Immature natural killer cell (primary cell): ENCODE measurements around the gene ZNF280C. TPM values are rescaled to one million over a fixed set of nuclear protein-coding genes. Genes with fewer than 3 reads are reported as not detected.

Experiments
- DNase-seq, 3 donors: peaks; one replicate each; pipeline ENCODE4 v3.0.0; 2022; ENCODE audit warnings: mixed read lengths in 1 of 3
- H3K27ac Mint-ChIP-seq, 6 donors: one replicate each; pipeline ENCODE4 v1.8.0; 2020; ENCODE audit warnings: mixed read lengths in 6 of 6, mild to moderate bottlenecking in 5 of 6, inconsistent platforms in 4 of 6, moderate library complexity in 3 of 6
- H3K27me3 Mint-ChIP-seq, 3 donors: one replicate each; pipeline ENCODE4 v1.8.0; 2020 to 2021; ENCODE audit warnings: low read depth in 3 of 3, mild to moderate bottlenecking in 3 of 3, mixed read lengths in 3 of 3, moderate library complexity in 3 of 3, inconsistent platforms in 1 of 3
- H3K36me3 Mint-ChIP-seq, 3 donors: one replicate each; pipeline ENCODE4 v1.8.0; 2020; ENCODE audit warnings: mixed read lengths in 3 of 3, inconsistent platforms in 2 of 3, mild to moderate bottlenecking in 2 of 3
- H3K4me1 Mint-ChIP-seq, 2 donors: one replicate each; pipeline ENCODE4 v1.8.0; 2020; ENCODE audit warnings: inconsistent platforms in 2 of 2, mild to moderate bottlenecking in 2 of 2, mixed read lengths in 2 of 2, moderate library complexity in 1 of 2
- H3K4me3 Mint-ChIP-seq, 5 donors: one replicate each; pipeline ENCODE4 v1.8.0; 2020; ENCODE audit warnings: mild to moderate bottlenecking in 5 of 5, mixed read lengths in 5 of 5, inconsistent platforms in 3 of 5, moderate library complexity in 3 of 5
- H3K9me3 Mint-ChIP-seq, 6 donors: one replicate each; pipeline ENCODE4 v1.8.0; 2020; ENCODE audit warnings: mild to moderate bottlenecking in 6 of 6, mixed read lengths in 6 of 6, inconsistent platforms in 4 of 6, moderate library complexity in 3 of 6
- polyA plus RNA-seq, 3 donors: library from polyadenylated mRNA; unstranded; fragments of 300-500 nt; fragmentation: Illumina TruSeq; gene quantifications; one replicate each; pipeline ENCODE4 v1.2.3, GENCODE V29; 2021

The ZNF280C gene
- polyA plus RNA-seq = 1 to 10 TPM in 2 of 3 donors, not detected in 1; 1.1 to 2.7 TPM

GRCh38 chrX:130268449-130269170, at the start of gene ZNF280C:
Gene ZNF280C, minus strand, starts transcription at chrX:130268899. Its CDS starts 8,450 bp downstream, at chrX:130260449.
- peak within 1 kb of the TSS; percentile 85 to 88 (median 87) for H3K4me3 Mint-ChIP-seq
- peak within 1 kb of the TSS; percentile 72 to 88 (median 82) for H3K27ac Mint-ChIP-seq
- peaks cover 6 to 11% (median 9%) of the 10 kb centered on the region in 3 donors for H3K27me3 Mint-ChIP-seq
- no peaks in the 10 kb centered on the region for H3K9me3 Mint-ChIP-seq
- DNase-seq = peak; percentile 84 to 89 (median 87)
- peaks cover 13 to 29% of the 10 kb centered on the region in 2 donors for H3K4me1 Mint-ChIP-seq
- no peaks in the 10 kb centered on the region for H3K36me3 Mint-ChIP-seq

- DNase-seq = no peak
- no peaks in the 10 kb centered on the region for H3K36me3 Mint-ChIP-seq
These were observed 36.1 kb upstream of the ZNF280C start for GRCh38 chrX:130304587-130305368.

DNA sequence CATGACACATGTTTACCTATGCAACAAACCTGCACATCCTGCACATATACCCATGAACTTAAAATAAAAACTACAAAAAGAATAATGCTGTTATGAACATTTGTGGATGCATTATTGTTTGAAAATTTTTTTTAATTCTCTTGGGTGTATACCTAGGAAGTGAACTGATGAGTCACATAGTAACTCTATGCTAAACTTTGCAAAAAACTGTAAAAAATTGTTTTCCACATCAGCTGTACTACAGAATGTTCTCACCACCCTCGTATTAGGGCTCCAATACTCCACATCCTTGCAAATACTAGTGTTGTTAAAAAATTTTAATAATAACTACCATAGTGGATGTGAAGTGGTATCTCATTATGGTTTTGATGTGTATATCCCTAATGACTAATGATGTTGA, 33.3 kb upstream of the ZNF280C start:
- H3K27me3 Mint-ChIP-seq = peaks cover 0 to 3% (median 0%) of the 10 kb centered on the region in 3 donors
- H3K4me1 Mint-ChIP-seq = no peaks in the 10 kb centered on the region
- H3K4me3 Mint-ChIP-seq = no peak overlapping the region
- no peak overlapping the region for H3K27ac Mint-ChIP-seq
- H3K36me3 Mint-ChIP-seq = no peaks in the 10 kb centered on the region
- DNase-seq = no peak
- H3K9me3 Mint-ChIP-seq = no peaks in the 10 kb centered on the region

More at GRCh38 chrX:130304587-130305368, 36.1 kb upstream of the ZNF280C start:
- no peaks in the 10 kb centered on the region for H3K4me1 Mint-ChIP-seq
- H3K27me3 Mint-ChIP-seq = peaks cover 0 to 10% (median 3%) of the 10 kb centered on the region in 3 donors
- H3K4me3 Mint-ChIP-seq = no peak overlapping the region
- H3K9me3 Mint-ChIP-seq = peaks cover 0 to 2% (median 0%) of the 10 kb centered on the region in 6 donors
- peak overlapping the region in 1 of 6 donors; percentile 13 for H3K27ac Mint-ChIP-seq

DNA sequence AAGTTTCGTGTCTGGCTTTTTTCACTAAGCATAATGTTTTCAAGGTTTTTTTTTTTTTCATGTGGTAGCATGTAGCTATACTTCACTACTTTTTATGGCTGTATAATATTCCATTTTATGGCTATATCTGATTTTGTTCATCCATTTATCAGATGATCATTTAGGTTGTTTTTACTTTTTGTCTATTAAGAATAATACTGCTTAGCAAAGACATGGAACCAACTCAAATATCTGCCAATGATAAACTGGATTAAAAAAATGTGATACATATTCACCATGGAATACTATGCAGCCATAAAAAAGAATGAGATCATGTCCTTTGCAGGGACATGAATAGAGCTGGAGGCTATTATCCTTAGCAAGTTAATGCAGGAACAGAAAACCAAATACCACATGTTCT, 32.7 kb upstream of the ZNF280C start:
- H3K4me3 Mint-ChIP-seq = no peak overlapping the region
- no peaks in the 10 kb centered on the region for H3K4me1 Mint-ChIP-seq
- peak overlapping the region in 1 of 6 donors; percentile 10 for H3K27ac Mint-ChIP-seq
- DNase-seq = no peak
- H3K27me3 Mint-ChIP-seq = peaks cover 0 to 3% (median 0%) of the 10 kb centered on the region in 3 donors
- H3K9me3 Mint-ChIP-seq = no peaks in the 10 kb centered on the region
- H3K36me3 Mint-ChIP-seq = no peaks in the 10 kb centered on the region

- no peaks in the 10 kb centered on the region for H3K36me3 Mint-ChIP-seq
- peaks cover 0 to 4% (median 0%) of the 10 kb centered on the region in 3 donors for H3K27me3 Mint-ChIP-seq
- H3K4me1 Mint-ChIP-seq = no peaks in the 10 kb centered on the region
- H3K9me3 Mint-ChIP-seq = no peaks in the 10 kb centered on the region
- no peak overlapping the region for H3K27ac Mint-ChIP-seq
- DNase-seq = no peak
- H3K4me3 Mint-ChIP-seq = no peak overlapping the region
These were observed 31.2 kb upstream of the ZNF280C start for GRCh38 chrX:130300010-130300282.

- Mint-ChIP-seq H3K4me1 (no peaks in the 10 kb centered on the region), H3K36me3 (no peaks in the 10 kb centered on the region), H3K4me3 (no peak overlapping the region), H3K9me3 (no peaks in the 10 kb centered on the region), H3K27me3 (peaks cover 0 to 5% (median 0%) of the 10 kb centered on the region in 3 donors), H3K27ac (no peak overlapping the region)
- DNase-seq = no peak
These were observed 30.7 kb upstream of the ZNF280C start for GRCh38 chrX:130299279-130300009.

DNA sequence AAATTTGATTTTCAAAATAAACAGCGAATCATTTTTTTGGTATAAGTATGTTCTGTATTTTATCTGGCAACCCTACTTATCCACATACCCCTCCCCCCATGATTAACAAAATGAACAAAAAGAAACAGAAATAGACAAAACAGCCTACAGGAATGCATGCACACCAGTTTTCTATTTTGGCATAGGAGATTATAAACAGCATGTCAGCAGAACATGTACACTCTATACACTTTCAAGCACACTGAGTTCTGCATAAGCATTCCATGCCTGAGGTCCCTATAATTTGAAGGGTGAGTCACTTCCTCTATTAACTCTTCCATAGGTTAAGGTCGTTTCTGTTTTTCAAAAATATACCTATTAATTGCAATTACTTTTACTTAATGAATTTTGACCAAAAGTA, 28.0 kb upstream of the ZNF280C start:
- Mint-ChIP-seq H3K4me1 (no peaks in the 10 kb centered on the region), H3K27ac (no peak overlapping the region), H3K36me3 (no peaks in the 10 kb centered on the region), H3K27me3 (peaks cover 0 to 2% (median under 1%) of the 10 kb centered on the region in 3 donors), H3K4me3 (no peak overlapping the region), H3K9me3 (peaks cover 0 to under 1% (median 0%) of the 10 kb centered on the region in 6 donors)
- DNase-seq = no peak

DNA sequence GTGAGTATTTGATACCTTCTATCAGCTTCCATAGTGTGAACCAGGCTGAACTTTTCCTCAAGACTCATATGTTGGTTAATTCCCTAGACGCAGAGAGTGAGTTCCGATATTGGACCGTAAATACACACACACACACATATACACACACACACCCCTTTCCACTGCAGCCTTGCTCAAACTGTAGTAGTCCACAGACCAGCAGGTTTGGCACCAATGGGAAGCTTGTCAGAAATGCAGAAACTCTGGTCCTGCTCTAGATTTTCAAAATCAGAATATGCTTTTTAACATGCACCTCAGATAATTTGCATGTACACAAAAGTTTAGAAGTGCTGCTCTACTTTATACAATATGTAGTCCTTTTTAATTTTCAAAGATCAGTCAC, 27.6 kb upstream of the ZNF280C start:
- Mint-ChIP-seq H3K4me1 (no peaks in the 10 kb centered on the region), H3K27ac (no peak overlapping the region), H3K36me3 (no peaks in the 10 kb centered on the region), H3K4me3 (no peak overlapping the region), H3K27me3 (peaks cover 0 to 5% (median 2%) of the 10 kb centered on the region in 3 donors), H3K9me3 (peaks cover 0 to 5% (median 0%) of the 10 kb centered on the region in 6 donors)
- no peak for DNase-seq

GRCh38 chrX:130295519-130296296, 27.0 kb upstream of the ZNF280C start:
- peaks cover 0 to 6% (median 0%) of the 10 kb centered on the region in 6 donors for H3K9me3 Mint-ChIP-seq
- no peaks in the 10 kb centered on the region for H3K36me3 Mint-ChIP-seq
- H3K4me3 Mint-ChIP-seq = no peak overlapping the region
- H3K27me3 Mint-ChIP-seq = peaks cover 0 to 6% (median 2%) of the 10 kb centered on the region in 3 donors
- H3K27ac Mint-ChIP-seq = no peak overlapping the region
- H3K4me1 Mint-ChIP-seq = no peaks in the 10 kb centered on the region
- DNase-seq = no peak

GRCh38 chrX:130287071-130287770, 18.5 kb upstream of the ZNF280C start:
- H3K4me1 Mint-ChIP-seq = no peaks in the 10 kb centered on the region
- H3K27me3 Mint-ChIP-seq = peaks cover 1 to 6% (median 3%) of the 10 kb centered on the region in 3 donors
- peaks cover 0 to 7% (median 0%) of the 10 kb centered on the region in 6 donors for H3K9me3 Mint-ChIP-seq
- no peaks in the 10 kb centered on the region for H3K36me3 Mint-ChIP-seq
- DNase-seq = no peak
- no peak overlapping the region for H3K4me3 Mint-ChIP-seq
- no peak overlapping the region for H3K27ac Mint-ChIP-seq

GRCh38 chrX:130285710-130286109, 17.0 kb upstream of the ZNF280C start:
- Mint-ChIP-seq H3K4me1 (no peaks in the 10 kb centered on the region), H3K4me3 (no peak overlapping the region), H3K9me3 (peaks cover 0 to 3% (median 0%) of the 10 kb centered on the region in 6 donors), H3K27me3 (peaks cover 0 to 4% (median 1%) of the 10 kb centered on the region in 3 donors), H3K36me3 (no peaks in the 10 kb centered on the region), H3K27ac (no peak overlapping the region)
- DNase-seq = no peak

DNA sequence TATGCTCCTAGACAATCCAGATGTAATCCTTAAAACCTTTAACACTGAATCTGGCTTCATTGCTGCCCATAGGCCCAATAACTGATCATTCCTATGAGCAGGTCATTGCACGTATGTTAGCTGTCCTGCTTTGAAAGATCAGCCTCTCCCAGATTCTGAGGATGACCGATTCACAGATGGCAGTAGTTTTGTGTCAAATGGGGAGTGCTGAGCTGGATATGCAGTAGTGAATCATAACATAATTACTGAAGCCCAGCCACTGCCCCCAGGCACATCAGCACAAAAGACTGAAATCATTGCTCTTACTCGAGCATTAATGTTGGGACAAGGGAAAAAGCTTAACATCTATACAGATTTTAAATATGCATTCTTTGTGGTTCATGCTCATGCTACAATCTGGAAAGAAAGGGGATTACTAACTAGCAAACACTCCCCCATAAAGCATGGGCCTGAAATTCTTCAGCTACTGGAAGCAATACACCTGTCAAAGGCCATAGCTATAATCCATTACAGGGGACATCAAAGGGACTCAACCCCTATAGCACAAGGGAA, 16.4 kb upstream of the ZNF280C start:
- H3K9me3 Mint-ChIP-seq = peaks cover 0 to 3% (median 0%) of the 10 kb centered on the region in 6 donors
- no peaks in the 10 kb centered on the region for H3K4me1 Mint-ChIP-seq
- H3K36me3 Mint-ChIP-seq = no peaks in the 10 kb centered on the region
- no peak overlapping the region for H3K4me3 Mint-ChIP-seq
- no peak for DNase-seq
- no peak overlapping the region for H3K27ac Mint-ChIP-seq
- peaks cover 0 to 2% (median 2%) of the 10 kb centered on the region in 3 donors for H3K27me3 Mint-ChIP-seq
